Dermis blood vessel endothelial cell (primary cell): Measurements from ENCODE around the gene PIGN. TPM values are rescaled to one million over a fixed set of nuclear protein-coding genes. Genes with fewer than 3 reads are reported as not detected.
A peak's percentile ranks its signal among the peaks of the same experiment; 100 is the strongest.

Experiments
- DNase-seq: peaks from one replicate; pipeline ENCODE4 v3.0.0; 2010
- total RNA-seq: library from RNA; depleted of rRNA; stranded (reverse); fragments of >200 nt; gene quantifications from 2 replicates; pipeline ENCODE4 v1.2.3, GENCODE V29; 2014

PIGN gene, protein sequence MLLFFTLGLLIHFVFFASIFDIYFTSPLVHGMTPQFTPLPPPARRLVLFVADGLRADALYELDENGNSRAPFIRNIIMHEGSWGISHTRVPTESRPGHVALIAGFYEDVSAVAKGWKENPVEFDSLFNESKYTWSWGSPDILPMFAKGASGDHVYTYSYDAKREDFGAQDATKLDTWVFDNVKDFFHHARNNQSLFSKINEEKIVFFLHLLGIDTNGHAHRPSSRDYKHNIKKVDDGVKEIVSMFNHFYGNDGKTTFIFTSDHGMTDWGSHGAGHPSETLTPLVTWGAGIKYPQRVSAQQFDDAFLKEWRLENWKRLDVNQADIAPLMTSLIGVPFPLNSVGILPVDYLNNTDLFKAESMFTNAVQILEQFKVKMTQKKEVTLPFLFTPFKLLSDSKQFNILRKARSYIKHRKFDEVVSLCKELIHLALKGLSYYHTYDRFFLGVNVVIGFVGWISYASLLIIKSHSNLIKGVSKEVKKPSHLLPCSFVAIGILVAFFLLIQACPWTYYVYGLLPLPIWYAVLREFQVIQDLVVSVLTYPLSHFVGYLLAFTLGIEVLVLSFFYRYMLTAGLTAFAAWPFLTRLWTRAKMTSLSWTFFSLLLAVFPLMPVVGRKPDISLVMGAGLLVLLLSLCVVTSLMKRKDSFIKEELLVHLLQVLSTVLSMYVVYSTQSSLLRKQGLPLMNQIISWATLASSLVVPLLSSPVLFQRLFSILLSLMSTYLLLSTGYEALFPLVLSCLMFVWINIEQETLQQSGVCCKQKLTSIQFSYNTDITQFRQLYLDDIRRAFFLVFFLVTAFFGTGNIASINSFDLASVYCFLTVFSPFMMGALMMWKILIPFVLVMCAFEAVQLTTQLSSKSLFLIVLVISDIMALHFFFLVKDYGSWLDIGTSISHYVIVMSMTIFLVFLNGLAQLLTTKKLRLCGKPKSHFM
- total RNA-seq: 58.4 and 58.8 TPM in 2 replicates

DNA sequence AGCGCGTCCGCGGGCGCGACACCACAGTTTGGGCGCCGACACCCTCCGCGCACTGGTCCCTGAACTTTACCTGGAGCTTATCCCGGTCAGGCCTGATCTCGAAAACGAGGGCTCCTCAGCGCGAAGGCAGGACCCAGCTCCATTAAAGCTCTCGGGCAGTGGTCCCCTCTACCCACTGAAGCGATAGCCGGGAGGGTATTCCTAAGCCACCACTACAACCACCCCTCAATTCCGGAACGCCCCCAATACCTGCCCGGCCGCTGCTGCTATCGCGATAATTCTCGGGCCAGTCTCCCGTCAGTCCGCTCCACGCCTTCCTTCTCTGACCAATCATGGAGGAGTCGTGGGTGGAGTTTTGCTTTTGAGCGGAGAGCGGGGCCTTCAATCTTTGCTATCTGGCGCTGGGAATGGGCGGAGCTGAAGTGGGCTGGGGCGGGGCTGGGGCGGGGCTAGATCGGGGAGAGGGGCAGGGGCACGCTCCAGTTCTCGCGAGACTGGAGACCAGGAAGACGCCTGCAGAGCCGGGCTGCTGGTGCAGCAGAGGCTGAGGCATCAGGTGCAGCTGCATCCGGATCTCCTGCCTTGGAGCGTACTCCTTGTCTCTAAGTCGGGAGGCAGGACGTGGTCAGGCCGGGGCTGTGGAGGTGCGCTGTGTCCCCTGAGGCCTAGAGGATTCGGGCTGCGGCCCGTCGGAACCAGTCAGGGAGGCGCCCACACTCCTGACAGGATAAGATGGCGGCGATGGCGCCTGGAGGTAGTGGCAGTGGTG lies at the start of gene PIGN, which contains the start of gene RELCH:
Gene PIGN, minus strand, starts transcription at position 283 of the 769 bp plus-strand sequence. CDS start 25,703 bp downstream, outside the sequence.
Gene RELCH, plus strand, starts transcription at position 482 of the 769 bp plus-strand sequence. Its CDS starts 251 bp downstream, at position 733.
- DNase-seq: peak; percentile 99

DNA sequence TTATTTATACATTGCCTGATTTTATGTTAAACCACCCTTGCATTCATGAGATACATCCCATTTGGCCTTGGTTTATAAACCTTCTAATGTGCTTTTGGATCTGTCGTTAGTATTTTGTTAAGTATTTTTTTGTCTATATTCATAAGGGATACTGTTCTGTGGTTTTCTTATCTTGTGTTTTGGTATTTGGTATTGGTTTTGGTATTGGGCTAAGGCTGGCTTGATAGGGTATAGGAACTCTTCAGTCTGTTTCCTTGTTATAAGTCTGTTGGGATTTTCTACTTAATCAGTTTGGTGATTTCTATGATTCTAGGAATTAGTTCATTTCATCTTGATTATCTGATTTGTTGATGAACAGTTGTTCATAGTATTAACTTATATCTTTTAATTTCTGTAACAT lies 49.4 kb upstream of the PIGN start:
- DNase-seq: no peak

DNA sequence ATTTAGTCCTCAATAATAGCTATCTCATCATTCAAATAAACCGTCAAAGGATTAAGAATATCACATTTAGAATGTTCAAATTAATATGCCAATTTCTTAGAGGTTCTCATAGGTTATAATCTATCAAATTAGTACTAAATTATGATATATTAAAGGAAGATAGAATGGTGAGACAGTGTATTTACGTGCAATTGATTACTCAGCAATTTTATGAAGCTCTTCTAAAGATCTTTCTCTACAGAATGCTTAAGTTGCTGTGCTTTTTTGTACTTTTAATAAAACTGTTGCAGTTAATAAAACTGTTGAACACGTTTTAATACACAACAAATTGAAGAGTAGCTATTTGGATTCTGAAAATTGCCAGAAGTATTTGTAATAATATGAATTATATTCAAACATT lies 39.2 kb upstream of the PIGN start:
- DNase-seq: no peak

DNA sequence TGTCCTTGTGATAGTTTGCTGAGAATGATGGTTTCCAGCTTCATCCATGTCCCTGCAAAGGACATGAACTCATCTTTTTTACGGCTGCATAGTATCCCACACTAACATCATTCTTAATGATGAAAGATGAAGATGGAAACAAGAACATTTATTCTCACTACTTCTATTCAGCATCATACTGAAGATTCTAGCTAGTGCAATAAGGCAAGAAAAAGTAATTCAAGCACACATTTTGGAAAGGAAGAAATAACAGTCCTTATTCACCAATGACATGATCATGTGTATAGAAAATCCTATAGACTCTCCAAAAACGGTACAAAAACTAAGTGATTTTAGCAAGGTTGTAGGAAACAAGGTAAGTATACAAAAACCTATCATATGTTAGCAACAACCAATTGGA lies 37.4 kb upstream of the PIGN start:
- DNase-seq: no peak

DNA sequence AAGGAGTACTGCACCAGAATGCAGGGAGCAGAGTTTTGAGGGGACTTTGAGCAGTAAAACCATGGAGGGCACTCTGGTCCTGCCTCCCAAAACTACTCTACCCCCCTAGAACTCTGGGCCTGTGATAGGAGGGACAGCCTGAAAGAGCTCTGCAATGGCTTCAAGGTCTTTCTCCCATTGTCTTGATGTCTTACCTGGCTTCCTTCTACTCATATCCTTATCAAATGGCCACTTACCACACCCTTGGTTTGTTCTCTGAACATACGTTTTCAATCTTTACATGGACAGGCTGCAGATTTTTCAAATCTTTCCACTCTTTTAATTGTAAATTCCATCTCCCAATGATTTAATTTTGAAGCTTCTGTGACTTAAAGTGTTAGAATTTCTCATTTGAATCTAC lies 27.9 kb upstream of the PIGN start:
- DNase-seq: no peak

DNA sequence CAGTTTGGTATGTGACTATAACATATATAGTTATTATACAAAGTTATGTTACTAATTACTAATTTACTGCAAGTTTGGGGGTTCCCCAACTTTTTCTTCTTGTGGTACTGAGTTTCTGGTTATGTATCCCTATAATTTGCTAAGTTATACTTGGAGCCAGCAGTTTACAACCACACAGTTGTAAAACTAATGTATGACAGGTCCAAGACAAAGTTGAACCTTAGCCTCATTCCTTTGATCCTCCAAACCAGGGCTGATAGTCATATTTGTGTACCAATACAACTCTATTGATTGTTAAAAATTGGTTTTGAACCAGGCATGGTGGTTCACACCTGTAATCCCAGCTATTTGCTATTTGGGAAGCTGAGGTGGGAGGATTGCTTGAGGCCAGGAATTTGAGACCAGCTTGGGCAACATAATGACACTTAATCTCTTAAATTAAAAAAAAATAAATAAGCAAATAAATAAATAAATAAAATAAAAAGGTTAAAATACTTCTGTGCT lies 24.5 kb upstream of the PIGN start:
- DNase-seq: no peak

DNA sequence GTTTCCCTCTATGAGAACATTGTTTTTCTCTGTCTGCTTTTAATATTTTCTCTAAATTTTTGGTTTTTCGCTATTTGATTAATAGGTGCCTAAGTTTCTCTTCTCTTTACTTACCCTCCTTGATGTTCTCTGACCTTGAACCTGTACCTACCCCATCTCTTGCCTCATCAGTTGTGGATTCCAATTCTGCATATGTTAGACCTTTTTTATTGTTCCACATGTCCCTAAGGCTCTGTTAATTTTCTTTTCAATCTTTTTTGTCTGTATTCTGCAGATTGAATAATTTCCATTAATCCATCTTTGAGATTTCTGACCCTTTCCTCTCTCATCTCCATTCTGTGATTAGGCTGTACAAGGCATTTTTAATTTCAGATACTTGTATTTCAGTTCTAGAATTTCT lies 23.3 kb upstream of the PIGN start:
- DNase-seq: no peak

DNA sequence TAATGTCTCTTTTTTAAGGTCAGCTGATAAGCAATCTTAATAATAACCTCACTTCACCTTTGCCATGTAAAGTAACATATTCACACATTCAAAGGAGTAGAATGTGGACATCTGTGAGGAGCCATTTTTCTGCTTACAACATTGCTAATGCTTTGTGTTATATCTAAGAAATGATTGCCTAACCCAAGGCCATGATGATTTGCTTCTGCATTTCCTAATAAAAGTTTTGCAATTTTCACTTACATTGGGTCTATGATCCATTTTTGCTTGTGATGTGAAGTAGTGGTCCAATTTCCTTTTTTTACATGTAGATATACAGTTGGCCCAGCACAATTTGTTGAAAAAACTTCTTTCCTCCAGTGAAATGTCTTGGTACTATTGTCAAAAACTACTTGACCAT lies 22.2 kb upstream of the PIGN start:
- no peak for DNase-seq

DNA sequence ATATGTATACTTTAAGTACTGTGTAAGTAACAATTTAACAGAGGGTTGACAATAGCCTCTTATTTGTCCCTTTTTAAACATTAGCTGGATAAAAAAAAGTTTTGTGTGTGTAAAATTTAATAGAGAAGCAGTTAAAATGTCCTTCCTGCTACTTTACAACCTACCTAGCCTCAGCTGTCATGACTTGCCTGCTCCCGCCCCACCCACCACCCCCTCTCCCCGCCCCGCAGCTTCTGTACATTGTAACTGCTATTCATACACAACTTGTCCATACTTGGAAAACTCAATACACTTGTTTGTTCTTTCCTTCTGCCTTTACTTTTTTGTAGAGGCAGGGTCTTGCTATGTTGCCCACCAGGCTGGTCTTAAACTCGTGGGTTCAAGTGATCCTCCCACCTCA lies 19.7 kb upstream of the PIGN start:
- no peak for DNase-seq

DNA sequence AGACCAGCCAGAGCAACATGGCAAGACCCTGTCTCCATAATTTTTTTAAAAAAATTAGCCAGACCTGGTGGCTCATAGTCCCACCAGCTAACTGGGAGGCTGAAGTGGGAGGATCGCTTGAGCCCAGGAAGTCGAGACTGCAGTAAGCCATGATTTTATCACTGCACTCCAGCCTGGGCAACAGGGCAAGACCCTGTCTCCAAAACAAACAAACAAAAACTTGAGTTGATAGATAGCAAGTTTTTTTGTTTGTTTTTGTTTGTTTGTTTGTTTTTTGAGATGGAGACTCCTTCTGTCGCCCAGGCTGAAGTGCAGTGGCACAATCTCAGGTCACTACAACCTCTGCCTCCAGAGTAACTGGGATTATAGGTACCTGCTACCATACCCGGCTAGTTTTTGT lies 19.0 kb upstream of the PIGN start:
- DNase-seq: no peak

DNA sequence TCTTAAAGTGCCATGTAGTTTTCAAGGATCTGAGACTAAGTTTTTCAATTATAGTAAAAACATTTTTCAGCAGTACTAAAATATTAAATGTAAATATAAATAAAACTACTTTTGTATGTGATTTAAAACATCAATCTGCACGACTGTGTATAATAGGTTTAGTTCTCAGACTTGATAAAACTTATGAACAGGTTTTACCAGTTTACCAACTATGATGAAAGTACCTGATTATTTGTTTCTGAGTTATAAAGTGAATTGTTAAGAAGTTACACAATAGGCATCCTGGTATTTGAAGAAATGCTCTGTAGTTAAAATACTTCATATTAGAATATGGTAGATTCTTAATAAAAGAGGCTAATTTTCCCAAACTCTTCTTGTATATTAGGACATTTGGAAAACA lies 15.0 kb upstream of the PIGN start:
- no peak for DNase-seq

DNA sequence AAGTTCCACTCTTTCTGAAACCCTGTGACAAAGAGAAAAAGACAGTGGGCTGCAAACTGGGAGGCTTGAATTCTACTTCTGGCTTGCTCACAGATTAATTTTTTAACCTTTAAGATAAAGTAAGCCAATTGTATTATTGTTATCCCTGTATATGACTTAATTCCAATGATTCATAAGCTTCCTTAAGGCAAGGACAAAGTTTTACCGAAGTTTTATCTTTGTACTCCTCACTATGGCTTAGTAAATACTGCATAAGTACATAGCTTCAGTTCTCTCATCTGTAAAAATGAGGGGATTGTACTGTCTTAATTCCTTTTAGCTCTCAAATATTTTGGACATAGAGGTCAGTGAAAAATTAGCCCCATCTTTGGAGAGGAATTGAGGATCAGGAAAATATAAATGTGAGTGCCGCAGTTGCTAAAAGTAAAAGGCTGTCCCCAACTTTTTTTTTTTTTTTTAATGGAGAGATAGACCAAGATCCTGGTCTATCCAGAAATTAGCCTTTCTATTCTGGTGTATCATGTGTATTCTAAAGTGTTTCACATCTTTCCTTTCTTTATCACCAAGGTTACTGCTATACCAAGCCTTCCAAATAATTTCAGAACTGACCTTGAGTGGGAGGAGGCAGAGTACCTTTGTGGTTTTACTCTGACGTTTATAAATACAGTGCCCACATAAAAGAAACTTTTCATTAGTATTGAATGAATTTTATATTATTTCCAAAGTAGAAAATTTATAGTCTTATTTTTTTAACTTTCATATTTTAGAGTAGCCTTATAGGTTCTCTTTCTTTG lies 13.5 kb upstream of the PIGN start:
- DNase-seq: peak; percentile 20

DNA sequence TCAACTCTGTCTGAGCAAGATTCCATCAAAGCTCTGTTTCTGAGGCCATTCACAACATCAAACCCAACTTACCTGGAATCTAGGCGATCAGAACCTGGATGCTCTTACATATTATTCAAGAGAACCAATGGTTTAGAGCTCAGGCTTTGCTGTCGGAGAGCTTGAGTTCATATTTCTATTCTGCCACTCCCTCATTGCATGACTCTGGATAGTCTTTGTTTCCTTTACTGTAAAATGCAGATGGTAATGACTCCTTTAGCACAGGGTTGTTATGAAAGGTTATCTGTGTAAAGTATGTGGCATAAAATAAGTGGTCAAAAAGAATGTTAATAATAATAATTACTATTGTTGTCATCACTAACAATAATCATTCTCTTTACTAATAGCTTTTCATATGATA lies 12.8 kb upstream of the PIGN start:
- DNase-seq: no peak

DNA sequence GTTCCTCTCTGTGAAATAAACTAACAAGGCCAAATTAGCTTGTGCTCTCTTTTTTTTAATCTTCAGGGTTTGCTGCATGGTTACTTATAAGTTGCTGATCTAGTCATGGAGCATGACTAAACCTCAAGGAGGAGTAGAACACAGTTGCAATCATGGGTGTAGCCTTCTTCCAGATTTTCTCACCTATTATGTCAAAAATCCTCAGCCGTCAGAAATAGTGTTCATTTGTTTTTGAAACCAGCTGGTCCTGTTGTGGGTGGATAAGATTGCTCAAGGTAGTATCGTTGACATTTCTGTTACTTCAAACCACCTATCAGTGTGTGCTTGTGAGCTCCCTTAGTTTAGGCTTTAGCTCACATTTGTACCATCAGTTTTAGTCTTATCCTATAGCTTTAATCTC lies 11.4 kb upstream of the PIGN start:
- no peak for DNase-seq

DNA sequence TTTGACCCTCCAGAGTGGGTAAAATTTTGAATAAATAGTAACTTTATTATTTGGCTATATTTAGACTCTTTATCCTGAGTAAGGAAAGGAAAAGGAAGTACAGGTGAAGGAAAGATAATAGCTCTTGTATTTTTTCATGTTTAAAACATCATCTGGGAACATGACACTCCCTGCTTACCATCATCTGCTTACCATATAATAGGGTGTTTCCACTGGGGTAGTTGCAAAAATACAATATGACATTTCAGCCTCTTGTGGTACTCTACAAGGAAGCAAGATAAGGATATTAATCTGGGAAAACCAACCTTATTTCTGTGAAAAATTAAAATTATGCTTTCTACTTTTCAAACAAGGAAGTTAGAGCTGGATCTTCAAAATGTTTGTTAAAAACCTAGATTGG lies 10.1 kb upstream of the PIGN start:
- DNase-seq: no peak

DNA sequence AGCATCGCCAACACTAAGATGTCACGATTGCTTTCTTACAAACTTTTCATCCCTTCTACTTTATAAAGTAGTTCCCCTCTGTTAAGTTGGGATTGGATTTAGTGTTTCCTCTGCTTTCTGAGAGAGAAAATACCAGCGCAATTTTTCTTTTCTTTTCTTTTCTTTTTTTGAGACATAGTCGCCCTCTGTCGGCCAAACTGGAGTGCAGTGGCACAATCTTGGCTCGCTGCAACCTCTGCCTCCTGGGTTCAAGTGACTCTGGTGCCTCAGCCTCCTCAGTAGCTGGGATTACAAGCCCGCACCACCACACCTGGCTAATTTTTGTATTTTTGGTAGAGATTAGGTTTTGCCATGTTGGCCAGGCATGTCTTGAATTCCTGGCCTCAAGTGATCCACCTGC lies 9.2 kb upstream of the PIGN start:
- no peak for DNase-seq

DNA sequence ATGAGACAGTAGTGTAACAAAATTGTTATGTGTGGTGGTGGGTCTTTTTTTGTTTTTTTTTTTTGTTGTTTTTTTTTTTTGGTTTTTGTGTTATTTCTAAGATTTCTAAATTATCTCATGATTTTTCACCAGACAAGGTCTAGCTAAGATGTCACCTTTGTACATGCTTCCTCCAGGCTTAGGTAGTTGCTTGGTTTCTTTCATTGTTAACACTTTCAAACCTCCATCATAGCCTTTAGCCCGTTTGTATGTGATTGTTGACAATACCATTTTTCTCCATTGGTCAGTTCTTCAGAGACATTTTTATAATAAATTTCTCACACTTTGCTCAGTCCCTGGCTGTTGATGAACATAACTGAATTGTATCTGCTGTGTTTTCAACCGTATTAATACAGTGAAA lies 2.4 kb upstream of the PIGN start:
- no peak for DNase-seq

DNA sequence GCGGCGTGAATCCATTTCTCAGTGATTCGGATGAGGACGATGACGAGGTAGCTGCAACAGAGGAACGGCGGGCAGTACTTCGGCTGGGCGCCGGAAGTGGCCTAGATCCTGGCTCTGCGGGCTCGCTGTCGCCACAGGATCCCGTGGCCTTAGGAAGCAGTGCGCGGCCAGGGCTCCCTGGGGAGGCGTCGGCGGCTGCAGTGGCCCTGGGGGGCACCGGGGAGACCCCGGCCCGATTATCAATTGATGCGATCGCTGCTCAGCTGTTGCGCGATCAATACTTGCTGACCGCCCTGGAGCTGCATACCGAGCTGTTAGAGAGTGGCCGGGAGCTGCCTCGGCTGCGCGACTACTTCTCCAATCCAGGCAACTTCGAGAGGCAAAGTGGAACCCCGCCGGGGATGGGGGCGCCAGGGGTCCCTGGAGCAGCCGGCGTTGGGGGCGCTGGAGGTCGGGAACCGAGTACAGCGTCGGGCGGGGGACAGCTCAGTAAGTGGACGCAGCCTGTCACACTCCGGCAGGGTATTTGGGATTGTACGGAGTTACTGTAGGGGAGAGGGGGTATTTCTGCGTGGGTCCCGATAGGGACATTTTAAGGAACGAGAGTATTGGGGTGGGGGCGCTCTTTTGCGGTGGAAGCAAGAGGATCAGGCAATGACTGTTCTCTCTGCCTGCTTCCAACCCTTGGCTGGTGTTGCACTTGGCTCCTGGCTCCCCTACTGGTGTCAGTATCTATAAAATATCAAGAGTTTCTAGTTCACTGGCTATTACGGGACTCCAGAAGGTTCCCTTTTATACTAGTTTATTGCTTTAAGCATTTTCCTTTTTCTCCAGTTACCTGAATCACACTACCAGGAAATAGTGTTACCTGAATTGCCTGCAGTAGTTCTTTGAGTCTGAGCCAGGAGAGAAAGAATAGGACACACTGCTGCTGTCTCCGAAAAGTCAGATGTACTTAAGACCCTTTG lies 971 bp upstream of the PIGN start:
- peak; percentile 46 for DNase-seq

DNA sequence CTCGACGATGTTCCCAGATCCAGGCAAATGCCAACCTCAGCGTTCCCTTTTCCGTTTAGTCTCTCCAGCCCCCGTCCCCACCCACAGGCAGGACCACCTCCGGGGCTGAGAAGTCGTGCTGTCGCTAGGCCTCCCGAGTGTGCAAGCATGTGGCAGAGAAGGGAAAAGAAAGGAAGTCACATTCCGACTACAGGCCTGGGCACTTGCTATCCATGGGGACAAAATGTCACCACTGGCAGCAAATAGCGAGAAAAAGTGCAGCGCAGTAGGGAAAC lies 420 bp downstream of the PIGN start:
- peak; percentile 55 for DNase-seq

DNA sequence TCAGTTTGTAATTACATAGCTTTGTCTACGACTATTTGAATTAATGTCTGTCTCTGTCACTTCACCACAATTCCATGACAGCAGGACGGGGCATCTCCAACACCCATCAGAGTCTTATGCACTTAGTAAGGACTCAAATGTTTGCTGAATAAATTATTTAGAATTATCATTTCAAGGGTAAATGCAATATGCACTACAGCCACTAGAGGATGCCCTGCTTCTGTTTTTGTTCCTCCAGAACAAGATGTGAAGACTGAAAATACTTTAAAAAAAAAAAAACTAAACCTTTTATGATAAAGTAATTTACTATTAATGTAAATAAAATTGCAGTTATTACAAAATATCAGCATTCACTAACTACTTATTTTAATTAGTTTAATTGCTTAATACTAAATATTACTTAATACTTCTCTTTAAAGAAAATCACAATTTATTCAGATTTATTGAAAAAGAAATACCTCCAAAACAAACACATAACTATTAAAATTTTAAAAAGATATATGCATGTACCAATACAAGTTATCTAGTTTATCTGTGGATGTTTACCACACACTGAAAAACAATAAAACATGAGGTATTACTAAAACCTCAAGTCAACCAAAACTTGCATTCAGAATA lies 3.2 kb downstream of the PIGN start:
- DNase-seq: peak; percentile 81
